ENCODE data around the gene USP6. TPM values are rescaled to one million over a fixed set of nuclear protein-coding genes. Genes with fewer than 3 reads are reported as not detected.
A peak's percentile ranks its signal among the peaks of the same experiment; 100 is the strongest.

USP6 gene
- total and polyA plus RNA-seq, 10 of the 15 experiments (the other 5 are each of a cell fraction or from before 2014, with no cell fraction given) = under 0.01 to 0.39 (median 0.10) TPM; not detected in 2

DNA sequence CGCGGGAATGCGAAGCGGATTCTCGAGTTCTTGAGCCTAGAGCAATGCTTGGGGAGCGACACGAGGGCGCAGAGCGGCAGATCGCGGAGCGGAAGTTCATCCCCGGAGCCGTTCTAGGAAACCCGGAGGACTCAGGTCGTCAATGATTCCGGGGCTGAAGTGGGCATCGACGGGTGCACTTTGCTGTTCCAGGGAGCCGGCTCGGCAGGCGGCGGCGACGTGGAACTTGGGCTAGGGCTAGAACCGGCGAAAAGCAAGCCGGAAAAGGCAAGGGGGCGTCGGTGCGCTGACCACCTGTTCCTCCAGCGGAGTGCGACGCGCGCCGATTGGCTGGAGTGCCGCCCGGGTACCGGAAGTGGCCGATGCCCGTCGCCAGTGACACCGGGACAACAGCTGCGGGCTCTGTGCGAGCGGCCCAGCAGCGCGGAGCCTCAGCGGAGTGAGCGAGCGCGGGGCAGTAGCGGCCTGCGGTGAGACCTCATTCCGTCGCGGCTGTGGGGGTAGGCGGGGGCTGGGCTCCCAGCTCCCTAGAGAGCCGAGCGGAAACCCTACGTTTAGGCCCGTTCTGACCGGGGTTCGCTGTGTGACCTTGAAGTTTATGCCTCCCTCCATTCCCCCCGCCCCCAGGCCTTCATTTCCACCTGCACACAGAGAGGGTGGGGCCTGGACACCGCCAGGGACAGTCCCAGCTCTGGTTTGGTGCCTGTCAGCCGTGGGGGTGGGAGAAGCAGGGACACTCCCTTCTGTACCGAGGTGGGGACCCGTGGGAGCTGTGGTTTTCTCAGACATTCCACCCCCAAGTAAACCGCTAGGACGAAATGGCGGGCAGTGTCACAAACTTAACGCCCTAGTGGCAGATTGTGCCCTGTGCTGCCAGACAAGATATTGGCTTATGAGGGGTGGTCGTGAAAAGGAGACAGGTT, 37.5 kb upstream of the USP6 start, which contains the start of gene ZFP3 (continued):
- TF ChIP-seq, protein P1, sequence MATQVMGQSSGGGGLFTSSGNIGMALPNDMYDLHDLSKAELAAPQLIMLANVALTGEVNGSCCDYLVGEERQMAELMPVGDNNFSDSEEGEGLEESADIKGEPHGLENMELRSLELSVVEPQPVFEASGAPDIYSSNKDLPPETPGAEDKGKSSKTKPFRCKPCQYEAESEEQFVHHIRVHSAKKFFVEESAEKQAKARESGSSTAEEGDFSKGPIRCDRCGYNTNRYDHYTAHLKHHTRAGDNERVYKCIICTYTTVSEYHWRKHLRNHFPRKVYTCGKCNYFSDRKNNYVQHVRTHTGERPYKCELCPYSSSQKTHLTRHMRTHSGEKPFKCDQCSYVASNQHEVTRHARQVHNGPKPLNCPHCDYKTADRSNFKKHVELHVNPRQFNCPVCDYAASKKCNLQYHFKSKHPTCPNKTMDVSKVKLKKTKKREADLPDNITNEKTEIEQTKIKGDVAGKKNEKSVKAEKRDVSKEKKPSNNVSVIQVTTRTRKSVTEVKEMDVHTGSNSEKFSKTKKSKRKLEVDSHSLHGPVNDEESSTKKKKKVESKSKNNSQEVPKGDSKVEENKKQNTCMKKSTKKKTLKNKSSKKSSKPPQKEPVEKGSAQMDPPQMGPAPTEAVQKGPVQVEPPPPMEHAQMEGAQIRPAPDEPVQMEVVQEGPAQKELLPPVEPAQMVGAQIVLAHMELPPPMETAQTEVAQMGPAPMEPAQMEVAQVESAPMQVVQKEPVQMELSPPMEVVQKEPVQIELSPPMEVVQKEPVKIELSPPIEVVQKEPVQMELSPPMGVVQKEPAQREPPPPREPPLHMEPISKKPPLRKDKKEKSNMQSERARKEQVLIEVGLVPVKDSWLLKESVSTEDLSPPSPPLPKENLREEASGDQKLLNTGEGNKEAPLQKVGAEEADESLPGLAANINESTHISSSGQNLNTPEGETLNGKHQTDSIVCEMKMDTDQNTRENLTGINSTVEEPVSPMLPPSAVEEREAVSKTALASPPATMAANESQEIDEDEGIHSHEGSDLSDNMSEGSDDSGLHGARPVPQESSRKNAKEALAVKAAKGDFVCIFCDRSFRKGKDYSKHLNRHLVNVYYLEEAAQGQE (IDR thresholded peaks at IDR 0.05; ENCODE audit: low read depth, low read length) = no peak
- TF ChIP-seq ETV6 (conservative IDR thresholded peaks at IDR 0.05 in 1 of 2, IDR thresholded peaks at IDR 0.05 in 1 of 2; ENCODE audit: borderline replicate concordance in 1 of 2, low read depth in 1 of 2) = 0 out of 4 replicates have a peak, but pooled peaks of 1 of the 2 experiments have one; percentile 10
- TF ChIP-seq SUZ12 (IDR thresholded peaks at IDR 0.05; ENCODE audit: unreplicated experiment) = no peak
- TF ChIP-seq TCF12 (IDR thresholded peaks at IDR 0.05; ENCODE audit: low read depth, low read length) = peak; percentile 66
- peak; percentile 88 for TF ChIP-seq ZNF687 (IDR thresholded peaks at IDR 0.05)
- peak; percentile 65 for TF ChIP-seq MXI1 (IDR thresholded peaks at IDR 0.05; ENCODE audit: low read depth, low read length)
- TF ChIP-seq RELB (IDR thresholded peaks at IDR 0.05; ENCODE audit: low read depth) = peak; percentile 48; the same call in 1 of the 2 replicates
- no peak for TF ChIP-seq ZZZ3 (IDR thresholded peaks at IDR 0.05; ENCODE audit: control insufficient read depth, insufficient read length, low read depth)
- TF ChIP-seq IKZF1 (conservative IDR thresholded peaks at IDR 0.05) = peak; percentile 91
- no peak for TF ChIP-seq STAT3 (IDR thresholded peaks at IDR 0.05; ENCODE audit: low read depth, low read length)
- TF ChIP-seq CREM (IDR thresholded peaks at IDR 0.05; ENCODE audit: low read depth) = peak; percentile 38; the same call in 1 of the 2 replicates
- TF ChIP-seq MTA2 (IDR thresholded peaks at IDR 0.05; ENCODE audit: low read depth) = peak; percentile 47; the same call in 1 of the 2 replicates
- TF ChIP-seq ATF3 (IDR thresholded peaks at IDR 0.05; ENCODE audit: borderline replicate concordance, extremely low read depth, low read depth, low read length) = no peak
- TF ChIP-seq WRNIP1 (IDR thresholded peaks at IDR 0.05; ENCODE audit: borderline replicate concordance, low read depth, low read length) = no peak
- TF ChIP-seq PAX5 (IDR thresholded peaks at IDR 0.05; ENCODE audit: borderline replicate concordance, low read depth, low read length) = peak; percentile 96
- TF ChIP-seq, protein P2, sequence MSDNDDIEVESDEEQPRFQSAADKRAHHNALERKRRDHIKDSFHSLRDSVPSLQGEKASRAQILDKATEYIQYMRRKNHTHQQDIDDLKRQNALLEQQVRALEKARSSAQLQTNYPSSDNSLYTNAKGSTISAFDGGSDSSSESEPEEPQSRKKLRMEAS (IDR thresholded peaks at IDR 0.05; ENCODE audit: low read depth, low read length) = peak; percentile 33; the same call in 1 of the 2 replicates
- no peak for TF ChIP-seq STAT1 (conservative IDR thresholded peaks at IDR 0.05)

All from GM12878 (cell line).